Testis (tissue), 3 donors: ENCODE data around the gene MAPRE2. TPM values are rescaled to one million over a fixed set of nuclear protein-coding genes. Genes with fewer than 3 reads are reported as not detected.

Source experiments
- DNase-seq: peaks from one replicate; pipeline ENCODE4 v3.0.0-alpha.2; 2019
- H3K27ac ChIP-seq, 2 donors: fragments of 200-600 bp; sonication (generic); one replicate each; pipeline ENCODE4 v1.5.1; 2019
- H3K27me3 ChIP-seq: fragments of 200-600 bp; sonication (generic); one replicate; pipeline ENCODE4 v1.5.1; 2019
- H3K36me3 ChIP-seq: fragments of 200-600 bp; sonication (generic); one replicate; pipeline ENCODE4 v1.5.1; 2017; ENCODE audit warnings: low read depth; ENCODE audit errors: missing control alignments
- H3K4me1 ChIP-seq: fragments of 200-600 bp; sonication (generic); one replicate; pipeline ENCODE4 v1.5.1; 2019
- H3K4me3 ChIP-seq, 2 donors: fragments of 200-600 bp; sonication (generic); one replicate each; pipeline ENCODE4 v1.5.1; 2017 to 2019
- H3K9me3 ChIP-seq: fragments of 200-600 bp; sonication (generic); one replicate; pipeline ENCODE4 v1.5.1; 2017
- CTCF ChIP-seq, 3 experiments: fragments of 450-650 bp in 2 of 3; fragments of 200-600 bp in 1 of 3; sonication (generic) in 1 of 3; IDR thresholded peaks; one replicate each; pipeline ENCODE4 v1.5.1; 2016 to 2019; ENCODE audit warnings: antibody characterized with exemption in 3 of 3, mild to moderate bottlenecking in 2 of 3, moderate library complexity in 1 of 3
- POLR2A ChIP-seq: fragments of 450-650 bp; IDR thresholded peaks from one replicate; pipeline ENCODE4 v1.6.1; 2017; ENCODE audit warnings: antibody characterized with exemption, mild to moderate bottlenecking, moderate library complexity
- WGBS, 2 donors: methylation state at CpG; one replicate each; pipeline ENCODE4 v1.1.5; 2018; 5-methylcytosine and 5-hydroxymethylcytosine counted together
- intact Hi-C: fragments of 100-400 bp; cut with DNase I; formaldehyde crosslinking; loops from one replicate; pipeline ENCODE4 v1.15.1; 2023; ENCODE audit warnings: low total_unique reads
- polyA plus RNA-seq: library from polyadenylated mRNA; stranded (reverse); fragments of 350-450 nt; fragmentation: Illumina TruSeq; extraction: RNeasy Lipid Tissue Mini Kit (QIAGEN cat#74804); gene quantifications from one replicate; pipeline ENCODE4 v1.2.3, GENCODE V29; 2014; ENCODE audit warnings: low read depth, low replicate concordance; ENCODE audit not compliant: insufficient read depth
- total RNA-seq, 2 donors: library from RNA; depleted of rRNA; stranded (reverse); fragments of >200 nt; gene quantifications; one replicate each; pipeline ENCODE4 v1.2.3, GENCODE V29; 2016

MAPRE2 gene
- total and polyA plus RNA-seq, 3 donors from 2014 or later = 14.8 to 17.2 (median 15.2) TPM

GRCh38 chr18:35087726-35088125 lies 46.5 kb downstream of the MAPRE2 start:
- intact Hi-C loops = no loop called here
- H3K27me3 ChIP-seq = no peaks in the 10 kb centered on the region
- TF ChIP-seq POLR2A = no peak
- no peak for TF ChIP-seq CTCF (IDR thresholded peaks at IDR 0.05)
- H3K27ac ChIP-seq = no peak overlapping the region
- no peaks in the 10 kb centered on the region for H3K36me3 ChIP-seq
- DNase-seq = no peak
- no peak overlapping the region for H3K4me3 ChIP-seq
- WGBS, 2 donors = 92 to 94% methylated on average over 3 of the region's 3 CpGs
- no peaks in the 10 kb centered on the region for H3K9me3 ChIP-seq
- peaks cover 5% of the 10 kb centered on the region for H3K4me1 ChIP-seq

DNA sequence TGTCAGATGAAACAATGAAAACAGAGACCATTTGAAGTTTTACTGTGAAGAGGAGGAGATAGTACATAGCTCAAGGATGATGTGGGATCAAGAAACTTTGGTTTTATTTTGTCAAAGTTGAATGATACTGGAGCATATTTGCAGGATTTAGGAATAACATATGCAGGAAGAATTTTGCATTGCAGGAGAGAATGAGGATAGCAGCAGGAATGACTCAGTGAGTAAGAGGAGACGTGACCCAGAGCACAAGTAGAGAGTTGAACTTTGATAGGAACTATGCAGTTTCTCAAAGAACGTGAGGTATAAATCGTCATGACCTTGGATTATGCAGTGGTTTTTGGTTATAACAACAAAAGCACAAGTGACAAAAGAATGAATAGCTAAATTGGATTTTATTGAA lies 47.7 kb downstream of the MAPRE2 start:
- H3K27me3 ChIP-seq = no peaks in the 10 kb centered on the region
- H3K36me3 ChIP-seq = no peaks in the 10 kb centered on the region
- H3K4me1 ChIP-seq = peaks cover 5% of the 10 kb centered on the region
- no peak for DNase-seq
- 36 to 56% methylated on average over 3 of the region's 3 CpGs for WGBS, 2 donors
- no peak overlapping the region for H3K4me3 ChIP-seq
- intact Hi-C loops = no loop called here
- no peak overlapping the region for H3K27ac ChIP-seq
- no peaks in the 10 kb centered on the region for H3K9me3 ChIP-seq
- no peak for TF ChIP-seq POLR2A
- no peak for TF ChIP-seq CTCF (IDR thresholded peaks at IDR 0.05)

- WGBS, 2 donors = 87 to 88% methylated on average over 1 of the region's 1 CpG
- Histone ChIP-seq H3K4me3 (no peak overlapping the region), H3K27ac (no peak overlapping the region), H3K36me3 (no peaks in the 10 kb centered on the region), H3K4me1 (peaks cover 5% of the 10 kb centered on the region), H3K9me3 (no peaks in the 10 kb centered on the region), H3K27me3 (no peaks in the 10 kb centered on the region)
- intact Hi-C loops = no loop called here
- no peak for TF ChIP-seq CTCF (IDR thresholded peaks at IDR 0.05)
- no peak for TF ChIP-seq POLR2A
- no peak for DNase-seq
These were observed 48.2 kb downstream of the MAPRE2 start for GRCh38 chr18:35089382-35089781.

DNA sequence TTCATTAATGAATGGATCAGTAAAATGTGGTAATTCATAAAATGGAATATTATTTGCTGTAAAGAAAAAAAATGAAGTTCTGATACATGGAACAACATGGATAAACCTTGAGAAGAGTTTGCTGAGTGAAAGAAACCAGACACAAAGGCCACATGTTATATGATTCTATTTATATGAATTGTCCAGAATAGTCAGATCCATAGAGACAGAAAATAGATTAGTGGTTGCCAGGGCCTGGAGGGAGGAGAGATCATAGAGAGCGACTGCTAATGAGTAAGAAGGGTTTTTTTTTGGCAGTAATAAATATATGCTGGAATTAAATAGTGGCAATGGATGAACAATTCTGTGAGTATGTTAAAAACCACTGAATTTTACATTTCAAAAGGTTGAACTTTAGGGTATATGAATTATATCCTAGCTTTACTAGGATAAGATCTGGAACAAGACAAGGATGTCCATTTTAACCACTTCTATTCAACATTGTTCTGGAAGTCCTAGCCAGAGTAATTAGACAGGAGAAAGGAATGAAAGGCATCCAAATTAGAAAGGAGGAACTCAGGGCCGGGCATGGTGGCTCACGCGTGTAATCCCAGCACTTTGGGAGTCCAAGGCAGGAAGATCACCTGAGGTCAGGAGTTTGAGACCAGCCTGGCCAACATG lies 48.8 kb downstream of the MAPRE2 start:
- Histone ChIP-seq H3K9me3 (no peaks in the 10 kb centered on the region), H3K4me3 (no peak overlapping the region), H3K27ac (no peak overlapping the region), H3K36me3 (no peaks in the 10 kb centered on the region), H3K4me1 (peaks cover 5% of the 10 kb centered on the region), H3K27me3 (no peaks in the 10 kb centered on the region)
- TF ChIP-seq POLR2A = no peak
- no peak for TF ChIP-seq CTCF (IDR thresholded peaks at IDR 0.05)
- WGBS, 2 donors = 86 to 92% methylated on average over 4 of the region's 4 CpGs
- intact Hi-C loops = no loop called here
- no peak for DNase-seq

- peaks cover 5% of the 10 kb centered on the region for H3K4me1 ChIP-seq
- 78 to 79% methylated on average over 2 of the region's 2 CpGs for WGBS, 2 donors
- H3K27me3 ChIP-seq = no peaks in the 10 kb centered on the region
- no peak for DNase-seq
- no peak overlapping the region for H3K4me3 ChIP-seq
- intact Hi-C loops = no loop called here
- H3K9me3 ChIP-seq = no peaks in the 10 kb centered on the region
- H3K27ac ChIP-seq = no peak overlapping the region
- no peaks in the 10 kb centered on the region for H3K36me3 ChIP-seq
- TF ChIP-seq CTCF (IDR thresholded peaks at IDR 0.05) (no peak), POLR2A (no peak)
These were observed 50.6 kb downstream of the MAPRE2 start for GRCh38 chr18:35091841-35092240.
